NCI-H446 treated with DMSO at 0.1 percent for 48 hours (cell line): ENCODE results near the gene NRXN3.
"Not testable (repeated sequence)": the region's sequence is repeated elsewhere in the genome, so short reads cannot be mapped to it uniquely, and the experiment has no call there.

ENCODE experiments used
- DNase-seq: peaks from one replicate; lab custom pipeline; 2025; lab: John Stamatoyannopoulos, UW

The NRXN3 gene

GRCh38 chr14:79076428-79076827, 906.3 kb downstream of the NRXN3 start:
- DNase-seq: no peak

- DNase-seq: no peak
These were observed 906.9 kb downstream of the NRXN3 start for GRCh38 chr14:79077096-79077495.

- no peak for DNase-seq
These were observed 909.9 kb downstream of the NRXN3 start for GRCh38 chr14:79080040-79080439.

- DNase-seq: no peak
These were observed 912.7 kb downstream of the NRXN3 start for GRCh38 chr14:79082883-79083282.

- no peak for DNase-seq
These were observed 913.2 kb downstream of the NRXN3 start for GRCh38 chr14:79083356-79083755.

GRCh38 chr14:79084861-79085260, 914.7 kb downstream of the NRXN3 start:
- DNase-seq: no peak

- no peak for DNase-seq
These were observed 919.4 kb downstream of the NRXN3 start for GRCh38 chr14:79089576-79089975.

GRCh38 chr14:79090641-79091180, 920.5 kb downstream of the NRXN3 start:
- DNase-seq: peak; percentile 5

GRCh38 chr14:79091381-79091963, 921.3 kb downstream of the NRXN3 start:
- peak; percentile 2 for DNase-seq

- DNase-seq: no peak
These were observed 923.4 kb downstream of the NRXN3 start for GRCh38 chr14:79093531-79093930.

GRCh38 chr14:79094951-79095350, 924.8 kb downstream of the NRXN3 start:
- no peak for DNase-seq

- DNase-seq: peak; percentile 38
These were observed 926.6 kb downstream of the NRXN3 start for GRCh38 chr14:79096811-79097210.

GRCh38 chr14:79098324-79098723, 928.2 kb downstream of the NRXN3 start:
- DNase-seq: no peak

- DNase-seq: no peak
These were observed 930.4 kb downstream of the NRXN3 start for GRCh38 chr14:79100578-79100977.

- DNase-seq: no peak
These were observed 931.2 kb downstream of the NRXN3 start for GRCh38 chr14:79101388-79101787.

- no peak for DNase-seq
These were observed 933.6 kb downstream of the NRXN3 start for GRCh38 chr14:79103764-79104163.

GRCh38 chr14:79110564-79110963, 940.4 kb downstream of the NRXN3 start:
- DNase-seq: not testable (repeated sequence)

GRCh38 chr14:79111987-79112501, 941.9 kb downstream of the NRXN3 start:
- DNase-seq: no peak

- DNase-seq: no peak
These were observed 947.4 kb downstream of the NRXN3 start for GRCh38 chr14:79117561-79117960.

GRCh38 chr14:79118291-79118690, 948.1 kb downstream of the NRXN3 start:
- no peak for DNase-seq

- DNase-seq: no peak
These were observed 964.2 kb downstream of the NRXN3 start for GRCh38 chr14:79134361-79134760.

GRCh38 chr14:79136071-79137044, 966.2 kb downstream of the NRXN3 start:
- DNase-seq: no peak

- no peak for DNase-seq
These were observed 966.9 kb downstream of the NRXN3 start for GRCh38 chr14:79137045-79137430.
